Stomach (tissue), 4 donors: Measurements from ENCODE around the gene WASF1.

Experiments
- CTCF ChIP-seq, 7 experiments: fragments of 450-650 bp in 4 of 7; fragments of 200-600 bp in 3 of 7; sonication (generic) in 3 of 7; IDR thresholded peaks; one replicate each; pipeline ENCODE4 v1.5.1; 2016 to 2019; ENCODE audit warnings: antibody characterized with exemption in 7 of 7, control low read depth in 2 of 7, mild to moderate bottlenecking in 1 of 7
- EP300 ChIP-seq: sonication (generic); formaldehyde crosslinking; IDR thresholded peaks from one replicate; pipeline ENCODE4 v1.6.1; 2017; ENCODE audit warnings: antibody characterized with exemption
- POLR2A ChIP-seq, 4 donors: fragments of 450-650 bp; IDR thresholded peaks; one replicate each; pipeline ENCODE4 v1.6.1; 2016; ENCODE audit warnings: antibody characterized with exemption in 4 of 4, control low read depth in 2 of 4, mild to moderate bottlenecking in 1 of 4, moderate library complexity in 1 of 4
- POLR2AphosphoS5 ChIP-seq, 3 donors: sonication (generic); formaldehyde crosslinking; IDR thresholded peaks; one replicate each; pipeline ENCODE4 v1.6.1; 2016; ENCODE audit warnings: antibody characterized with exemption in 3 of 3

- TF ChIP-seq POLR2AphosphoS5 (IDR thresholded peaks at IDR 0.05) (no peak), CTCF (IDR thresholded peaks at IDR 0.05) (no peak), POLR2A (IDR thresholded peaks at IDR 0.05) (no peak), EP300 (no peak)
These were observed 40.4 kb downstream of the WASF1 start for GRCh38 chr6:110139052-110139451.
